Measurements from ENCODE around the gene HPS1. TPM values are rescaled to one million over a fixed set of nuclear protein-coding genes. Genes with fewer than 3 reads are reported as not detected.

The HPS1 gene
- total RNA-seq, 1 experiment from 2014 or later: 40.0 TPM

- no peak for DNase-seq (ENCODE audit: low spot score)
These were observed 55.7 kb downstream of the HPS1 start for GRCh38 chr10:98391065-98391464.

DNA sequence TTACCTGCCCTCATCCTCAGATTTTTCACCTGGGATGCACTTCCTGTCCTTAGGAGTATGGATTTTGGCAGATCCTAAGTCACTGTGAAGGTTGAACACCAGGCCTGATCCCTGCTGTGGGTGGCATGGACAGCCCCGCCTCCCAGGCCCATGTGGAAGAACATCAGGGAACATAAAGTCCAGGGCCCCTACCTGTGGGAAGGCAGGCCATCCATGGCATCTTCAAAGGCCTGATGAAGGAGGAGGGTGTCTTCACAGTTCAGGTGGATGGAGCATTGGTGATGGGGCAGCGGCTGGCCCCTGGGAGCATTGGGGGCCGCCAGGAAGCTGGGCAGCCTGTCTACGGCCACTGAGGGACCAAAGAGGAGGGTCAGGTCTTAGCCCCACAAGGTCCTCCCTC, 56.3 kb downstream of the HPS1 start:
- no peak for DNase-seq (ENCODE audit: low spot score)

- no peak for DNase-seq (ENCODE audit: low spot score)
These were observed 57.3 kb downstream of the HPS1 start for GRCh38 chr10:98389398-98389797.

- no peak for DNase-seq (ENCODE audit: low spot score)
These were observed 58.6 kb downstream of the HPS1 start for GRCh38 chr10:98388101-98388655.

GRCh38 chr10:98384531-98385133, 62.1 kb downstream of the HPS1 start:
- DNase-seq (ENCODE audit: low spot score): no peak

DNA sequence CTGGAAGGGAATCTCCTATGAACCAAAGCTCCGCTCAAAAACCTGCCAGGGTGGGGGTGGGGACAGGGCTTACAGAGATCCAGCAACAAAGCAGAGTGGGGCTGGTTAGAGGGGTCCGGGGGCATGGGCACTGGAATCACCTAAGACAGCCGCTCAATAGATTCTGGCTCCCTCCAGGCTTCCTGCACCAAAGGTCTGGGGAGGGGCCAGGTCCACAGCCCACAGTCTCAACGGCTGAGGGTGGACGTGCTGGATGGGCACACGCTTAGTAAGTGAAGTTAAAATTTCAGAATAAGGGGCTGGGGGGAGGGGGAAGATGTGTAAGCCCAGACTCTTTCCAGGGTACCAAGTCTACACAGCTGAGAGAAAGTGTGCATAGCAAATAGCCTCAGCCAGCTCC, 62.9 kb downstream of the HPS1 start:
- no peak for DNase-seq (ENCODE audit: low spot score)

DNA sequence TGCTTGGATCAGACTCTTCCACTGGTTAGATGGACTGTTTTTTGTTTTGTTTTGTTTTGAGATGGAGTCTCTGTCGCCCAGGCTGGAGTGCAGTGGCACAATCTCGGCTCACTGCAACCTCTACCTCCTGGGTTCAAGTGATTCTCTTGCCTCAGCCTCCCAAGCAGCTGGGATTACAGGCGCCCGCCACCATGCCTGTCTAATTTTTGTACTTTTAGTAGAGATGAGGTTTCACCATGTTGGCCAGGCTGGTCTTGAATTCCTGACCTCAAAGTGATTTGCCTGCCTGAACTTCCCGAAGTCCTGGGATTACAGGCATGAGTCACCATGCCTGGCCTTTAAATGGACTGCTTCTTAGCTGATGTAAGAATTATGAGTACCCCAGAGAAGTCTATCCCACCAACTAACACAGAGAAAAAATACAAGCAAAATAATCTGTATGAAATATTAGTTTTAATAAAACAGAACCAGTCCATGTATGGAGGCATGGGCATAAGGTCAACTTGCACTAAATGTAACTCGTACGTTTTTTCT, 63.5 kb downstream of the HPS1 start:
- DNase-seq (ENCODE audit: low spot score): peak; percentile 68

DNA sequence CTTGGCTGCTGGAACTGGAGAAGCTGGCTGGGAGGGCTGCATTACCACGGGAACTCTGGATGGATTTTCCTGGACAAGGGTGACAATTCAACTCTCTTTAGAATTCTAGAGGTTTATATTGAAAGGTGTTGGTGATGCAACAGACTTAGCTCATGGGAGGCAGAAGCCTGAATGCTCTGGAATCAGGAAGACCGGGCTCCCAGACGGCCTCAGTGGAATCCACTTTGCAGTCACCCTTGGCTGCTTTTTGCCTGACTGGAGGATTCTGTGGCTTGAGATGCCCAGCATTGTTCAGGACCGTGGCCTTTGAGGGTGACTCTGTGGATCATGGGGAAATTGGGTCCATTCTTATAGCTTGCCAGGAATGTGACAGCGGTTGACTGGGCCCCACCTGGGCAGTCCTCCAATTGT, 64.0 kb downstream of the HPS1 start:
- no peak for DNase-seq (ENCODE audit: low spot score)

DNA sequence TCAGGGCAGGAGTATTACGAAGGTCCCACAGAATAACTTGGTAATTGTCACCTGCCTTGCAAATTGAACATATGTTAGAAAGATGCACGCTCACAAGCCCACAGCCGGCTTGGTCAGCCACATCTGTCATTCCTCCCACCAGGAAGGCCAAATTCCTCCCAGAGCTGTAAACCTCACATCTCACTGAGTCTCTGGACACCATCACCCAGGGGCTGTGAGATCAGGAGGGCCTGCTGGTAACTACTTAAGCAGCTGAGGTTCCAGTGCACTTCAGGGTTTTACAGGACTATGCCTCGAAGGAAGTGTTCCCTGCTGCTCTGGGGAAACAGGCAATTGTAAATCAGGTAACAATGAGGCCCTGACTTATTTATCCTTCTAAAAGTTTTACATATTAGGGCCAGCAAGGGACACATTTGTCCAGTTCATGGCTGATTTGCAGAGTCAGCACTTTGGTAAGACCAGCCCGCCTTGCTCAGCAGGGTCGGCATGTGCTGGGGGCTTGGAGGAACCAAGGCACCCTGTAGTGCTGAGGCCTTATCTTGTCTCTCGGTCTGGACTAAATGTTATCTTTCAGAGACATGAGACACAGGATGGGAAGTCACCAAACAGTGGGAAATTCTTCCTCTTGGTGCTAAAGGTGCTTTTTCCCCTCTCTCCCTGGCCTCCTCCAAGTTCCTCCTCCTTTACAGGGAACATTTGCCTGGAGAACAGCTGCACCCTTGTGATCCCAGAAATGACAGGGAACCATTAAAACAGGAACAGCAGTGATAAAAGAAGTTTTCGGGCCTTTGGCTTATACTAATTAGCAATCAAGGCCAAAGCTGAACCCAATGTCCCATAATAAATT, 66.0 kb downstream of the HPS1 start:
- no peak for DNase-seq (ENCODE audit: low spot score)

- no peak for DNase-seq (ENCODE audit: low spot score)
These were observed 68.0 kb downstream of the HPS1 start for GRCh38 chr10:98378722-98379121.

- no peak for DNase-seq (ENCODE audit: low spot score)
These were observed 69.2 kb downstream of the HPS1 start for GRCh38 chr10:98377536-98377935.

GRCh38 chr10:98377001-98377400, 69.7 kb downstream of the HPS1 start:
- no peak for DNase-seq (ENCODE audit: low spot score)

GRCh38 chr10:98376485-98376884, 70.2 kb downstream of the HPS1 start:
- no peak for DNase-seq (ENCODE audit: low spot score)

DNA sequence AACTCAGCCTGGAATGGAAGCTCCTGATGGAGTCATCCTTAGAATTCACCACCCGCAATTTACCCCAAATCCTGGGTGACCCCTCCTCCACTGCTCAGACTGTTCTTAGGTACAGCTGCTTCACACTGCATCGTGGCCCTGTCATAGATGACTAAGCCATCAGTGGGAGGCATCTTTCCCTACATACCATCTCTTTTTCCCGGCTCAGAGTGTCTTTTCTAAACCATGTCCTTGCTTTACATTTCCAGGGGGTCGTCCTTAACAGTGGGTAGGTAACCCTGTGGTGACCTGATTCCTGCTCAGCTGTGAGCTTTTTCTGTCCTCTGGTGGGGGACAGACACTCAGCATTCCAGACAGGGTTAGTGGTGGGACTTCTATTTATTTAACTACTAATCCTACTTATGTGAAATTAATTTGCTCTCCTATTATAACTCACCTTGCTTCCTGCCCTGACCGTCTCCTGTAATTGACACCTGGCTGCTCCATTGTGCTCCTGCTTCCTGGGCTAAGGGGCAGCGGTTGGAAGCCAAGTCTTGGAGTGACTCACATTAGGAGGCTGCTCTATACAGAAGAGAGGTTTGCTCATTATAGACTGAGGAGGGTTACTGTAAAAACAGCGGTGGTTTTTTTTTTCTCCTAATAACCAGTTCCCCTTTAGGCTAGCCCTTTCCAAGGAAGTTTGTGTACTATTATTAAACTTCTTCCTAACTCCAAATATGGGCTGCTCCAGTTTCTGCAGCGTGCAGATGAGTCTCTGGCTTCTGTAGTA, 72.3 kb downstream of the HPS1 start:
- peak; percentile 63 for DNase-seq (ENCODE audit: low spot score)

DNA sequence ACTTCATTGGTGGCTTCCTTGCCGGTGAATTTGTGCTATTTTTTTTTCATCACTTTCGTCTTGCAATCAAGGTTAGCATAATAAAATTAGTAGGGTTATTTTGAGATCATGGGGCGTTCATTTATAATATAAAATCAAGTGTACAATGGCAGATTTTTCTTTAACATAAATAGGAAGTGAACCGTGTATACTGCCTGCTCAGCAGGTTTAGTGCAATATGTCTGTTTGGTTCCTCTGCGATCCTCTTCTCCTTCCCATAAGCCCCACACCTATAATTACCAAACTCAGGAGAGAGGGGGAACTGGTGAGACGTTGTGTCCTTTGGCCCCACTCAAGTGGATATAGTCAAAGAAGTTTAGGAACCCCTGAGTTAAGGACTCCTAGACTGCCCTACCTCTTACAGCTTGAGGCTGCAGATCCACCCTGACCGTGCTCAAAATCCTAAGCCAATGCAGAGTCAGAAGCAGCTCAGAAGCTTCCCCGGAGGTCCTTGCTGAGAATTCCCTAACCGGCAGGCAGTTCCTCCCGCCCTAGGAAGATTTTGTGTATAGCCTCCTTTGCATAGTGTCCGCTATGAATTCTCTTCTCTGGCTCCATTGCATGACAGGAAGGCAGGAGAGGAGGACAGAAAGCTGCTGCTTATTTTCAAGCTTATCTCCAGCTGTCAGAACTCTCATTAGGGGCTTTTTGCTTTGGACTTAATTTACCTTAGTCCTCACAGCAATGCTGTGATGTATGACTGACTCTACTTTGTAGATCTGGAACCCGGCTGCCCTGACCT, 73.3 kb downstream of the HPS1 start:
- no peak for DNase-seq (ENCODE audit: low spot score)

- DNase-seq (ENCODE audit: low spot score): no peak
These were observed 75.6 kb downstream of the HPS1 start for GRCh38 chr10:98370831-98371820.

- no peak for DNase-seq (ENCODE audit: low spot score)
These were observed 76.9 kb downstream of the HPS1 start for GRCh38 chr10:98369801-98370200.

- no peak for DNase-seq (ENCODE audit: low spot score)
These were observed 78.1 kb downstream of the HPS1 start for GRCh38 chr10:98368644-98369043.

GRCh38 chr10:98367604-98368451, 78.9 kb downstream of the HPS1 start:
- no peak for DNase-seq (ENCODE audit: low spot score)

Data from A172 (cell line).